ENCODE results near the gene SUSD3.

- no peak for TF ChIP-seq EGR1 (IDR thresholded peaks at IDR 0.05; ENCODE audit: low read depth in 2 of 2)
- no peak for TF ChIP-seq CTCF (IDR thresholded peaks at IDR 0.05; ENCODE audit: low read depth, low read length, missing input control)
- TF ChIP-seq TAF1 (conservative IDR thresholded peaks at IDR 0.05) = no peak
- no peak for TF ChIP-seq RXRA (IDR thresholded peaks at IDR 0.05)
- no peak for TF ChIP-seq RAD21 (IDR thresholded peaks at IDR 0.05)
- TF ChIP-seq JUND (IDR thresholded peaks at IDR 0.05) = no peak
- TF ChIP-seq ATF3 (IDR thresholded peaks at IDR 0.05) = no peak
- no peak for TF ChIP-seq SP1 (IDR thresholded peaks at IDR 0.05)
- no peak for TF ChIP-seq YY1 (IDR thresholded peaks at IDR 0.05)
- no peak for TF ChIP-seq REST (IDR thresholded peaks at IDR 0.05)
Measured at GRCh38 chr9:93076792-93077128, 18.3 kb downstream of the SUSD3 start.
